K562 (cell line): ENCODE measurements around the gene ZNF581. TPM values are rescaled to one million over a fixed set of nuclear protein-coding genes. Genes with fewer than 3 reads are reported as not detected.
A peak's percentile ranks its signal among the peaks of the same experiment; 100 is the strongest.

ENCODE experiments used
- ARNT ChIP-seq, 2 experiments: fragments of 450-650 bp; IDR thresholded peaks; 2 replicates each; pipeline ENCODE4 v1.6.1; 2016; ENCODE audit warnings: mild to moderate bottlenecking in 1 of 2
- CBFB ChIP-seq: sonication (generic); formaldehyde crosslinking; IDR thresholded peaks from 2 replicates; pipeline ENCODE4 v1.4.0; 2020; ENCODE audit warnings: mild to moderate bottlenecking, missing genetic modification reagents
- CTCFL ChIP-seq: IDR thresholded peaks from 2 replicates; pipeline ENCODE4 v1.6.1; 2011; ENCODE audit warnings: borderline replicate concordance, low read depth, mild to moderate bottlenecking, moderate library complexity, low read length; ENCODE audit not compliant: insufficient read depth, poor library complexity, severe bottlenecking
- KDM4B ChIP-seq, 2 experiments: fragments of 450-650 bp in 1 of 2; sonication (generic) in 1 of 2; IDR thresholded peaks; 2 replicates each; pipeline ENCODE4 v1.6.1; 2016 to 2017; ENCODE audit warnings: borderline replicate concordance in 2 of 2, antibody characterized with exemption in 1 of 2, low read depth in 1 of 2, mild to moderate bottlenecking in 1 of 2
- REST ChIP-seq, 2 experiments: fragments of 450-650 bp; formaldehyde crosslinking in 1 of 2; IDR thresholded peaks; 2 replicates each; pipeline versions ENCODE4 v1.4.0 to v1.6.1; 2014 to 2020; ENCODE audit warnings: mild to moderate bottlenecking in 2 of 2, borderline replicate concordance in 1 of 2, low read depth in 1 of 2
- SNRNP70 ChIP-seq: fragments of 200-400 bp; formaldehyde crosslinking; optimal IDR thresholded peaks from 2 replicates; pipeline ENCODE3; 2017; ENCODE audit warnings: low read depth, low read length
- SRF ChIP-seq, 2 experiments: fragments of 250-450, 450-650 bp in 1 of 2; sonication (Bioruptor Pico) in 1 of 2; sonication (generic) in 1 of 2; formaldehyde crosslinking; IDR thresholded peaks; 2 replicates each; pipeline versions ENCODE4 v1.5.0 to v1.5.1; 2020 to 2022; ENCODE audit warnings: mild to moderate bottlenecking in 1 of 2, missing genetic modification reagents in 1 of 2
- ZNF398 ChIP-seq: fragments of 250-450 bp; sonication (Bioruptor Pico); IDR thresholded peaks from 2 replicates; pipeline ENCODE4 v1.8.0; 2021; ENCODE audit warnings: moderate library complexity, mild to moderate bottlenecking, inconsistent platforms
- ZSCAN29 ChIP-seq: fragments of 450-650 bp; IDR thresholded peaks from 2 replicates; pipeline ENCODE4 v1.6.1; 2017
- polyA plus RNA-seq, 8 experiments: library from polyadenylated mRNA; depleted of rRNA in 4 of 8; stranded (reverse) in 5 of 8; unstranded in 3 of 8; fragments of >200 nt; fragmentation: Nextera tagmentation in 2 of 8; fragmentation: Illumina TruSeq in 1 of 8; extraction: Ambion mirVana in 2 of 8; extraction: Trizol in 1 of 8; gene quantifications; 2 replicates each; pipeline versions ENCODE4 v1.2.1 to v1.2.3, GENCODE V29; 2011 to 2014; ENCODE audit warnings: inconsistent platforms in 1 of 8, missing spikeins in 1 of 8
- total RNA-seq, 7 experiments: library from RNA; depleted of rRNA in 6 of 7; stranded (reverse); fragments of >200 nt in 6 of 7; fragmentation: Illumina TruSeq in 2 of 7; extraction: Trizol in 2 of 7; gene quantifications; 2 replicates each; pipeline versions ENCODE4 v1.2.1 to v1.2.3, GENCODE V29; 2011 to 2021; ENCODE audit warnings: low replicate concordance in 1 of 7
- TF ChIP-seq, protein P1 (sequence below): fragments of 450-650 bp; IDR thresholded peaks from 2 replicates; pipeline ENCODE4 v1.6.1; 2016; ENCODE audit warnings: borderline replicate concordance

ZNF581 gene
- total and polyA plus RNA-seq, 9 of the 15 experiments (the other 6 are each of a cell fraction or from before 2014, with no cell fraction given) = 2.4 to 39.4 (median 15.4) TPM

- TF ChIP-seq KDM4B (IDR thresholded peaks at IDR 0.05; ENCODE audit: borderline replicate concordance in 2 of 2, low read depth in 1 of 2) (peak in 1 of 2 experiments; percentile 74; a peak in 1 of 4 replicates), CTCFL (no peak), REST (IDR thresholded peaks at IDR 0.05; ENCODE audit: borderline replicate concordance) (peak; percentile 44; the same call in 1 of the 2 replicates), REST (CRISPR knock-in tag; IDR thresholded peaks at IDR 0.05; ENCODE audit: low read depth) (peak; percentile 84), ZNF398 (CRISPR knock-in tag) (no peak), ARNT (IDR thresholded peaks at IDR 0.05) (no peak), CBFB (no peak), SNRNP70 (no peak), SRF (CRISPR knock-in tag; IDR thresholded peaks at IDR 0.05) (peak in 1 of 2 experiments; percentile 41; a peak in 1 of 4 replicates), ZSCAN29 (0 out of 2 replicates have a peak, but pooled peaks have one; percentile 25)
- TF ChIP-seq, protein P1, sequence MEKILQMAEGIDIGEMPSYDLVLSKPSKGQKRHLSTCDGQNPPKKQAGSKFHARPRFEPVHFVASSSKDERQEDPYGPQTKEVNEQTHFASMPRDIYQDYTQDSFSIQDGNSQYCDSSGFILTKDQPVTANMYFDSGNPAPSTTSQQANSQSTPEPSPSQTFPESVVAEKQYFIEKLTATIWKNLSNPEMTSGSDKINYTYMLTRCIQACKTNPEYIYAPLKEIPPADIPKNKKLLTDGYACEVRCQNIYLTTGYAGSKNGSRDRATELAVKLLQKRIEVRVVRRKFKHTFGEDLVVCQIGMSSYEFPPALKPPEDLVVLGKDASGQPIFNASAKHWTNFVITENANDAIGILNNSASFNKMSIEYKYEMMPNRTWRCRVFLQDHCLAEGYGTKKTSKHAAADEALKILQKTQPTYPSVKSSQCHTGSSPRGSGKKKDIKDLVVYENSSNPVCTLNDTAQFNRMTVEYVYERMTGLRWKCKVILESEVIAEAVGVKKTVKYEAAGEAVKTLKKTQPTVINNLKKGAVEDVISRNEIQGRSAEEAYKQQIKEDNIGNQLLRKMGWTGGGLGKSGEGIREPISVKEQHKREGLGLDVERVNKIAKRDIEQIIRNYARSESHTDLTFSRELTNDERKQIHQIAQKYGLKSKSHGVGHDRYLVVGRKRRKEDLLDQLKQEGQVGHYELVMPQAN = no peak
These were observed 11.6 kb downstream of the ZNF581 start, which contains the start of gene U2AF2 (continued) for GRCh38 chr19:55654868-55655647.
